Islet of Langerhans (tissue), 1 donor: ENCODE data around the gene LYZL4.

Experiments used
- FAIRE-seq: peaks from one replicate; lab custom pipeline; 2011; peaks lifted over from hg19 to GRCh38; lab: Jason Lieb, UNC

The LYZL4 gene

DNA sequence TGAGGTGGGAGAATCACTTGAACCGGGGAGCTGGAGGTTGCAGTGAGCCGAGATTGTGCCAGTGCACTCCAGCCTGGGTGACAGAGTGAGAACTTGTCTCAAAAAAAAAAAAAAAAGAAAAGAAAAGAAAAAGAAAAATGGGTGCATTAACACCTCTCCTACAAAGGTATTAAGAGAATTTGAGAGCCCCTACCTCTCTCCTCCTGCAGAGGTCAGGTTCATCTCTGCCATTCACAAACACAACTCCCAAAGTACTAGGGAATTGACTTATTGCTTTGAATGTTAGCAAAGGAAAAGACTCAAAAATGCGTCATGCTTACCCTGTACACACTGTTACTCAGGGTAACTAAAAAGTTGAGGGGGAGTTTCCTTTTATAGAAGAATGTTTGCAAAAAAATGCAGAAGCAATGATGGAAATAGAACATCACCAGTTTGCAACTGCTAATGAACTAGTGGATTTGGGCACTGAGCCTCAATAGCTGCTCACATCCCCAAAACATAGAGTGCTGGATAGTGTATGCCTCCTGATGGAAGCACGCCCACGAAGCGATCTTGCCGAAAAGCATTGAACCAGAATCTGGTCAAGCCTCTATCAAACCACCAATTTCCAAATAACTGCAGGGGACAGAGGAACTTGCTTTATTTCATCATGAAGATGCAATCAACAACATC, 15.5 kb upstream of the LYZL4 start:
- no peak for FAIRE-seq

DNA sequence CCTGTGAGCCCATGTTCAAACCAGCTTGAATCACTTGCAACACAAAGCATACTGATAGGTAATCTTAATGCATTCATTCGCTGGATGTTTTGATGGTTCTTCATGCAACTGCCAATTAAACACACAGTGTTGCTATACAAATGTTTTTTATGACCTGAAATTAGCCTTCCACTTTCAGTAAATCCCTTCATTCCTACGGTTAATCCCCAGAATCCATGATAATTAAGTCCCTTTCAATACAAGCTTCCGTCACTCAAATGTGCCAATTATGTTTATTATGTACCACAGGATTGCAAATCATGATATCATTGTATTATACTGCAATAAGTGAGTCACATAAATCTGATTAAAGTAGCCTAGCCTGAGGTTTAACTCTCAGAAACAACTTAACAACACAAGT, 14.5 kb upstream of the LYZL4 start:
- FAIRE-seq, result no peak

DNA sequence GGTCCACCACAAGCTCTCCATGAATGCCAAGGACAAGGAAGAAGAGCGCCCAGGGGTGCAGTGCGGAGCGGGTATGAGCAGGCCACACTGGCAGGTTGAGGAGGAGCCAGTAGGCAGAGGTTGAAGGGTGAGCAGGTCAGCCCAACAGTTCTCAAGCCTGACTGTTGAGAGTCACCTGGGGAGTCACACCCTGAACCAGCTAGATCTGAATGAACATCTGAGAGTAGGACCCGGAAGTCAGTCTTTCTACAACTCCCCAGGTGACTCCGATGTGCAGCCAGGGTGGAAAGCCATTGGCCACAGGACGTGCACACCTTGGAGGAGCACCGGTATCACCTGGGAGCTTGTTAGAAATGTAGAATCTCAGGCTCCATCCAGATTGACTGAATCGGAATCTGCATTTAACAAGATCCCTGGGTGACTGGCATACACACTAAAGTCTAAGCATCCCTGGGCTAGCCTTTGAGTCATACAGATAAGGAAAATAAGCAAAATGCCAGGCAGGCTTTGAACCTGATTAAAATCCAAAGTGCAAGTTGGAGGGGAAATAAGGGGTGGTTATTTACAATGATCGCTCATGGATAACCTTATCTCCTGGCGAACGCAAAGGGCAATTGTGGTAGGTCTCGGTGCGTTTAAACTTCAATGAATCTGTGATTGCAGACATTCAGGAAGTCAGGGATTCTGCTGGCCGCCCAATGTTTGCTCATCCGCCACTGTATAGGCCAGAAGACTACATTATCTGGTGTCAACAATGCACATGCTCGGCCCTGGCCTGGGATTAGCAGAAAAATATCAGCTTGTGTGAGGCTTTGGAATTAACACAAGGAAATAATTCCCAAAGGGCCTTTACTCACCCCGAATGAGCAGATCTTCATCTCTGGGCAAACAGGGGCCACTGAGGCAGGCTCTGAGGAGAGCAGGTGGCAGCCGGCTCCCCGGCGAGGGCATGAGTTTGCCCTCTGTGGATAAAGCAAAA, 11.7 kb upstream of the LYZL4 start:
- no peak for FAIRE-seq

DNA sequence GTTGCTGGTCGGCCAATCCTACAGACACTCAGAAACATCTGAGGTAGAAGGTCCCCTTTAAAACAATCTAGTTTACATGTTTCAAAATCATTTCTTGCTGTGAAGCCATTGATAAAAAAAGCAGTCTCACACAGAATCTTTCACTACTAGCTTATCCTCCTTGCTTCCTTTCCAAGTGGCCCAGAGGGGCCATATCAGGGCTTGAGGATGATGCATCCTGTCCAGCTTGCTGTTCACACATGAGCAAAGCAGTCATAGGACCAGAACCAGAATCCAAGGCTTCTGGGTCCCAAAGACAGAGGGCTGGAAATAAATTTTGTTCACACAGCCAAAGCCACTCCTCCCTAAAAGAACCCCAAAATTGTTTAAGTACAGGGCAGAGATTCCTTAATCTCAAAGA, 9.2 kb upstream of the LYZL4 start:
- FAIRE-seq, result no peak

DNA sequence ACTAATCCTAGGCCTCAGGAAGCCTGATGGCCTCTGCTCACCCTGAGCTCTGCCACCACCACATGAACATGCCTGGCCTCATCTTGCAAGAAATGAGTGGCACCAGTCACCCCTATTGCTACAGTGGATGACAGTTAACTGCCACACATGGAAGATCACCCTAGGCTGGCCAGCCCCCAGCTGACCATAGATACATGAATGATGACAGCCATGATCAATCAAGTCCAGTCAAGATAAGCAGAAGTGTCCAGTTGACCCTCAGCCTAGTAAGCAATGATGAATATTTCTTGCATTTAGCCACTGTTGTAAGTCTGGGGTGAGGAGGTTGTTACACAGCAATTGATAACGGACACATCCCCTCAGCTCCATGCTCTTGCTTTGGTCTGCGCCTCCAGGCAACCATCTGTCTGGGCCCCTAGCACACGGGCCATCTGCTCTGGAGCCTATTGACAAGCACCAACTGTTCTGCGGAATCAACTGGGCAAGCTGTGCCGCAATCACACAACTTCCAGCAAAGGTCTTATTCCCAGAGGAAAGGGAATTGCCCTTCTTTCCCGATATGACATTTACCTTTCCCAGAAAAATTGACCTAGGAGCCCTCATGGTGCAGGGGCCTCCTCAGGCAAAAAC, 2.2 kb upstream of the LYZL4 start:
- no peak for FAIRE-seq

DNA sequence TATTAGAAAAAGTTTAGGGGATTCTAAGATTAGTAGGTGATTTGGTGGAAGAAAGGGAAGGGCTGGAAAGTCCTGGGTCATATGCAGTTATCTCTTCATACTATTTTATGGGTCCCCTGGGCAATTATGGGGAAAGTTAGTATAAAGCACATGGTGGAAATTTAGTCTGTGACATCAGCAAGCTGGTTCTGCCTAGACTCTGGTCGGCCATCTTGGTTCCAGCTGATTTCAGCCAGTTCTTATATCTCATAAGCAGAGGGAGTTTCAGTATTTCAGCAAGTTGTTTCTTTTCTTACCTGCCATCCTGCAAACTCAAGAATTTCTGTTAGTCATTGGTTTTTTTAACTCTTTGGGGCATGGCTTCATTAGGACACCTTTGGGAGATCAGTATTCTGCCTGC, 1.0 kb upstream of the LYZL4 start:
- FAIRE-seq, result no peak

DNA sequence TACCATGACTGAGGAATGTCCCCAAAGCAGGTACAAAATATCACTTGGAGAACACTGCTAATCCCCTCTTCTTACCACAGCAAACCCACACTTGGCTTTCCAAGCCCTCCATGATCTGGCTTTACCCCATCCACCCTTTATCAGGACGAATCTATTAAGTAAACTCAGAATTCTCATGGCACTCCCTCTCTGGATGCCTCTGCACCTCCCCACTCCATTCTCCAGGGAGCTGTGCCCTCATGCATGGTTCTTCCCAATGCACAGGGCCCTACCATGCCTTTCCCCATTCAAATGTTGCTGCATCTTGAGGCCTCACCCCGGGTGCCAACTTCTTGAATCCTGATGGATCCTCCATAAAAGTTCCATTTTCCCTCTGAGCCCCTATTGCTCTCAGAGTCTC, 2.3 kb downstream of the LYZL4 start:
- no peak for FAIRE-seq

DNA sequence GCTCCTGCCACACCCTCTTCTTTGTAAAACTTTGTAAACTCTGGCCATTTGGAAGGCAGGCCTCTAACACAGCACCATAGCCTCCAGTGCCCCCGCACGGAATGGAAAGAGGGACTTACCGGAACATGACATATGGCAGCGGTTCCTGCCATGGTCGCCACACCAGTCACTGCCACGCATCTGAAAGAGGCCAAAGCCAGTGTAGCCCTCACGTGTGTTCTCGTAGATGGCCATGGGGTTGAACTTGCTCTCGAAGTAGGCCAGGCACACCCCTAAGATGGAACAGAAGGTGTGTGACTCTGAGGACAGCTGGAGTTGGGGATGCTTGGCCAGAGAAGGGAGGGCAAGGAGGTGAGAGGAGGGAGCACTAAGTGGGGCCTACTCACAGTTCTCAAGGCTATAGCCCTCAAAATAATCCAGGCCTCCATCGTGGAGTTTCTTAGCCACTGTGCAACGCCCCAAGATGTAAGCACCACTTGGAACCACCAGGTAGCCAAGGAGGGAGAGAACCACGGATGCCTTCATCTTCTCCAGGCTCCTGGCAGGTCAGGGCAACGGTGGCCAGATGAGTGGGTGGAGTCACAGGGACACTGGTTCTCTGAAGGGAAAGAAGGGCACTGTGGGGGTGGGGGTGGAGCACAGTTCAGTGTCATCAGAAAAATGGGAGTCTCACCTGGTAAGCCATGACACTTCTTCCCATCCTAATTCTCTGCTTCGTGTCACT, 3.5 kb downstream of the LYZL4 start:
- no peak for FAIRE-seq

DNA sequence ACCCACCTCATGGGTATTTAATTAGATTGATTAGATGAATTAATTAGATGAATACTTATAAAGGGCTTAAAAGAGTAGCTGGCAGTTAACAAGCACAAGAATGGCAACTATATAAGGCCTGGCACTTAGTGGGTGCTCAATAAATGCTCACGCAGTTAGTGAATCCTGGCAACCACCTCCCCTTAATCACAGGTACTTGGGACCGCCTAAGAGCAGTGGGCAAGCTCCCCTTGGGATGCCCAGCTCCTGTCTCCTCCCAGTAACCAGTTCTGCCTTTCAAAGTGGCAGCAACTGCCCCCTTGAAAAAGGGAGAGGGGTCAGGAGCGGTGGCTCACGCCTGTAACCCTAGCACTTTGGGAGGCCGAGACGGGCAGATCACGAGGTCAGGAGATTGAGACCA, 4.6 kb downstream of the LYZL4 start:
- no peak for FAIRE-seq

DNA sequence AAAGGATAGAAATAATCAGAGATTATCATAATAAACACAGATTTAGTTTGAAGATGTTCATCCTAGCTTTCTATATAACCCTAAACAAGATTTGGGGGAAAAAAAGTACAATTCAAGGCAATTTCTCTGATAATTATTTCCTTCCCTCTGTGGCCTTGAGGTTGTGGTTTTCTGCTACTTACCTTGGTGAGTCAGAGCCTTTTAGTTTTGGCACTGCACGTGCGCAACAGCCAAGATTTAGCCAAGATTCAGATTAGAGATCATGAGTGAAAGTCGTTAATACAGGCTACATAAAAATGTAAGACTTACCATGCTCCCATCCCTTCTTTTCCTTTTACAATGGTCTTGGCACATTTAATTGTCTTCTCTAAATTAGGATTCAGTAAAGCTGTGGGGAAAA, 6.7 kb downstream of the LYZL4 start:
- FAIRE-seq, result no peak

DNA sequence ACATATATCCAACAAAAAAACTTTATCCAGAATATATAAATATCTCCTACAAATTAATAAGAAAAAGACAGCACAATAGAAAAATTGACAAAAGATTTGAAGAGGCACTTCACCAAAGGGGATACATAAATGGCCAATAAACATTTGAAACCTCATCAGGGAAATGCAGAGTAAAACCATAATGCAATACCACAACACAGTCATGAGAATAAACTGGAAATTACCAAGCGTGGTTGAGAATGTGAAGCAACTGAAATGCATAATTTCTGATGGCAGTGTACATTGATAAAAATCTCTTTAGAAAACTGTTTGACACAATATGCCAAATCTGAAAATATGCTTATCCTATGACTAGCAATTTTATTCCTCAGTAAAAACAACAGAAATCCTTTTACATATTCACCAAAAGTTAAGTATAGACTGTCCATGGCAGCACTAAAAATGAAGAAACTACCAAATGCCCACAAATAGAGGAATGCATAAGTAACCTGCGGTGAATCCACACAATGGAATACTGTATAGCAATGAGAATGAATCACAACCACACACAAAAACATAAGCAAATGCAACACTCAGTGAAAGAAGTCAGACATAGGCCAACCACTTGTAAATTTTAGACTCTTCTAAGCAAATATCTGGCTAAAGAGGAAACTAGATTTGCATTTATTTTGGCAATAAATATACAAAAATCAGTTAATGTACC, 7.9 kb downstream of the LYZL4 start:
- no peak for FAIRE-seq

DNA sequence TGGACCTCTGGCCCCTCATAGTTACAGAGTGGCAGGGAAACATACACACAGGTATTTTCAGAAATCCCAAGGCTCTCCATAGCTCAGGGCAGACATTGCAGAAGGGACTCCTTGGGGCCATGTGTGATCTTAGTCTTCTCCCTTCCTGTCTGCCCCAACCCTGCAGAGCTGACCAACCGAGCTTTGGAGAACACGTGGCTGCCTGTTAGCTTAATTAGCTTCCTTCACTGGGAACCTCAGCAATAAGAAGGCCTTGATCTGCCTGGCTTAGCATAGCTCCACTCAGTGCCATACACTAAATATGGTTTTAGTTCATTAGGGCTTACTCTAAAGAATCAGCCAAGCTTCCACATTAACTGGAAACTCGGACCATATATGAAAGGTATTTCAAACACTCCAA, 12.3 kb downstream of the LYZL4 start:
- no peak for FAIRE-seq

DNA sequence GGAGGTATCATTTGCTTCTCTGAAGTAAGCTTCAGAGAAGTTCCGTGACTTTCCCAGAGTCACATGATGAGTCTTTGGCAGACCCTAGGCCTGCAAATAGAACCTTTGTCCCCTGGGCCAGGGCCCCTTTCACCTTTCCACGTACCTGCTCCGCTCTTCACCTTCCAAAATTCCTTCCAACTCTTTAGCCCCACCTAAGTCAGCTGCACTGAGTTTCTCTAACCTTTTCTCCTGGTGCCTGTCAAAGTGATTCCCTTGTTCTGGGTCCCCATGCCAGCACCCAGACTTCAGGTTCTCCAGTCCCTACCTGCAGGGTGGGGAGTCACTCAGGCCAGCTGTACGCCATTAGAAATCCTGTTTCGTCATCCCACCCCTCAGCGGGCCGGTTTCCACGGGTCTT, 12.8 kb downstream of the LYZL4 start:
- FAIRE-seq, result no peak

DNA sequence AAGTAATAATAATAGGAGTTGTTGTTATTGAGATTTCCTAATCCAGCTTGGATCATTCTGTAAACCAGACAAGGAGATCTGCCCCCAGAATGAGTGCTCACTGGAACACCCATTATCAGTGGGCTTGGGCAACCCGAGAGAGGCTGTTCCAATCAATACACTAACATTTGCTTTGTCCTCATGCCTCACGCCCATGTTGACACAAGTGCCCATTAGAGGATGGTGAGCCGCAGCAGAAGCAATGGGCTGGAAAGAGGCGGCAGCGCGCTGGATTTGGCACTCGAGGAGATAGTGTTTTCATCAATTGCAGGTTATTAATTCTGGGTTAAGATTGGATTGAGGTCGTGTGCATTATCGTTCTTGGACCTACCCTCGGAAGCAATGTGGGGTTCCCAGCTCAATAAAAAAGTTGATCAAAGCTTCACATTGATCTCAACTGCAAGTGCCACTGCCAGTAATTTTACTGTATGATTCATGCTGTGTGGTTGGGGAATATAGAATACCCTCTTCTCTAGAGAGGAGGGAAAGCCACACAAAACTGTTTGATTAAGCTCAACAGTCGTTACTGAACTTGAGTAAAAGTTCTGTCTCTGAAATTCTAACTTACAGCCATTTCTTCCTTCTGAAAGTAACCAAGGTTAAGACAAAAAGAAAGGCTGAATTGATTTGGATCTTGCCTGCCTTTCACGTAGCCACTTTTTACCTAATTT, 15.7 kb downstream of the LYZL4 start:
- no peak for FAIRE-seq

DNA sequence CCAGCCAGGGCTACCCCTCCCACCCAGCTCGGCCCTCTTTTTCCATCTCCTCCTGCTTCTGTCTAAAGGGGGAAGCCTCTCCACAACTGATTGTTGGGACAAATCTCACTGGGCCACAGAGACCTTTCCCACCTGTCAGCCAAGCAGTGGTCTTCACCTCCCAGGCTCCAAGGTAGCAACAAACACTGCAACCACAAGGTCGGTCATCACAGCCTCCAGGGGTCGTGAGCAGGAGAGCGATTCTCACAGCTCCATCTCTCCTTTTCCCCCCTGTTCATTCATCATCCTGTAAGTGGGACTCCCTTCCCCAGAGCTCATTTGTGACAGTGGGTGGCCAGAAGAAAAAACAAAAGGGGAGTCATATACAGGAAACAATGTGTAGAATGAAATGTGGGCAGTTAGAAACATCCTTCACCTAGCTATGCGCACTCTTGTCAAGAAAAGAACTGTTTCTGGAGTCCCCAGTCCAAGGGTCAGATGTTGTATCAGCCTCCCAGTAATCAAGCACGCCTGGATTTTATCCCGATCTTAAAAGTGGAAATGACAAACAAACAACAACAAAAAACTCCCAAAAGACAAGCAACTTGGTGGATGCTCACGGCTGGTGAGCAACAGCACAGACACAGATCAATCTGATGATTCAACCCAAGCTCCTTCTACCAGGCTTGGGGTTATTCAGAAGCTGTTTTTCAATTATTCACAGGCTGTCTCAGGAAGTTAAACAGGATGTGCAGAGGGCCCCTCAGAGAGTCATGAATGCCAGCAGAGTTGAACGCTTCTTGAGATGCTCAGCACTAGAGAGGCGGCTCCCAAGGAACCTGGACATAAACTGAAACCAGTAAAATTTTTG, 22.4 kb downstream of the LYZL4 start:
- no peak for FAIRE-seq

DNA sequence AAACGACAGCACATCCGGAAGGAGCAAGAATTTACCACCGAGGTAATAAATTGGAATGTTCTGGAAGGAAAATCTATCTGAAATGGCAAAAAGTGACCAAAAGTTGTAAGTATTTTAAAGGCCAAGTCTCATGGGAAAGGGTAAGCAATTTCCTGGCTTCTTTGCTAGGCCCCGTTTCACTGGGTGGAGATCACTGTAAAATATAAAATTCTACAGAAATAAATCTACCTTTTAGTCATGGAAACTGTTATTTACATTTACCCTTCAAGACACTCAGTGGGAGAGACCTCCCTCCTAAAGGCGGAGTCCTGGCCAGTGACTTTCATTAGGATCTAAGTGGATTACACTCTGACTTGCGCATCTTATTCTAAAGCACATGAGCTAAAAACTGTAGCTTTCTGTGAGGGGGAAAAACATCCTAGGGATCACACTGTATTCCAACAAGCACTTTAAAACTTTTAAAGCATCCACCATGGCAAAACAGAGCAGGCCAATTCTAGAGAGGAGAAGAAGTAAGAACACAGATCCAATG, 28.8 kb downstream of the LYZL4 start:
- FAIRE-seq, result no peak

DNA sequence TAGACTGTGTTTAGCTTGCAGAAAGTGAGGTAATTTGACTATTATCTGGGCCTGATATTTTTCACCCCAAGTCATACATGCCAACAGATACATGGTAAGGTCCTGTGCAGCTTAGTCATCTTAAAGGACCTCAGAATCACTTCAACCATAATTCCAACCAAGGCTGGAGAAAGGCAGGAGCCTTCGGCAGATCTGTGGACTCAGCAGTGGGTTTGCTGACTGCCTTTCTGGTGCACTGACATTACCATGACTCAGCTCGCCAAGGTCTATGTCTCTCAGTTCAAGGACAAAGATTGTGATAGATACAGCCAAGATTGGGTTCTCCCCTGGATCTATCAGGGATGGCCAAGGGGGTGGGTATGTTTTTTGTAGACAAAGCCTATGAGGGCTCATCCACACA, 32.7 kb downstream of the LYZL4 start:
- FAIRE-seq, result no peak

DNA sequence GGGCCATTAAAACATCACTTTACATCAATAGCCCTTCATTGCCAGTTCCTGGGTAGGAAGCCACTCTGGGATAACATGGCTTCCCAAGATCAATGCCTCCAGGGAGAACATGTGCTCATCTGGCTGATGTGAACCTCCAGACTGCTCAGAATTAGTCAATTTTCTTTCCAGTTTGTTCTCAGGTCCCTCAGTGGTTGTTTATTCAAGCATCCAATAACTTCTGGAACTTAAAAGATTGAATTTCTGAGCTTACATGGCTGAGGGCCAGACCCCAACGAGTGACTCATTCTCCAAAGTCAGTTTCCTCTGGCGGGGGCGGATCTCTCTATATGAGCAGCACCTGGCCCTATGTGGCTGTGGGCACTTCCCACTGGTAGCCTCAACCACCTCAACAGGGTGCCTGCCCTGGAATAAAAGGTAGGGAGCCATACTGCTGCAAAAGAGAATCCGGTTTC, 34.0 kb downstream of the LYZL4 start:
- FAIRE-seq, result no peak

DNA sequence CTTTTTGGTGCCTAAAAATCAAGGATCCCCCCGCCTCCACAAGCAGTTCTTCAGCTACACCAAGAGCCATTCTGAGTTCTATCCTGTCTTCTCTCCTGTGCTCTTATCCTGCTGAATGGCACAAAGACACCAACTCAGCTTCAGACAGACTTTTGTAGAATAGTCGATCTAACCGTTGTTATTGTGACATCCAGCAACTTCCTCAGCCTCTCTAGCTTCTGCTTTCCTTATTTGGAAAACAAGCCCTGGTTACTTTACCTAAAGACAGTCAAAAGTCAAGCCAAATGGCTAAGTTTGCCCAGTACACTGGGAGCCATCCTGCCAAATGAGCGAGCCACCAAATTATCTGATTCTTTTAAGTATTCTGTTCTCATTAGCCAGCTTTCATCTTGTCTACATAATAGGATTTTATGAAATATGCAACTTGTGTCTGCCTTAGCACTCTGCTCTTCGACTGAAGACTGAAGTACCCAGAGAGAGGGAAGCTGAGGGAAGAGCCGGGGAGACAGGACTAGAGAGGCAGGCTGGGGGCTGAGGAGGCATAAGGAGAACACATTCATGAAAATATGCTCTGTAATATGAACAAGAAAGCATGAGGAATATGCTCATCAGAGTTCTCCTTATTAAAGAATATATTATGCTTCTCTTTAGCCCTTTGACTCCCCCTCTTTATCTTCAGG, 35.1 kb downstream of the LYZL4 start:
- no peak for FAIRE-seq
